Measurements from ENCODE around the gene DSCAML1.

DSCAML1 gene

DNA sequence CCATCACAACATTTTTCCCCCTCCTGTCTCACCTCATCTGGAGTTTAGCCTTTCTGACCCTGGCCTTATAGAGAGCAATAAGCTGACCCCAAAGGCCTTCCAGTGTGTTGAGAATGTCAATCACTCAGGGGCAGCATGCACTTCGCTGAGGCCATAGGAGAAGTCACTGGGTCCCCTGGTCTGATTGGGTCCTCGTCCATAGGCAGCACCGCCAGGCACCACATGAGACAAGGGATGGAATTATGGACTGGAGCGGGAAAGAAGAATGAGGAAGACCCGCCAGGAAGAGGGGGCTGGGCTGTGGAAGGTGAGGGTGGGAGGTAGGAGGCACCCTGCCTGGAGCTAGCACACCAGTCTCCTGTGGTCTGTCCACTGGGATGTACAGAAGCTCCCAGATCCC is 72.9 kb downstream of the DSCAML1 start:
- no peak for DNase-seq (ENCODE audit: low read depth, low spot score)

DNA sequence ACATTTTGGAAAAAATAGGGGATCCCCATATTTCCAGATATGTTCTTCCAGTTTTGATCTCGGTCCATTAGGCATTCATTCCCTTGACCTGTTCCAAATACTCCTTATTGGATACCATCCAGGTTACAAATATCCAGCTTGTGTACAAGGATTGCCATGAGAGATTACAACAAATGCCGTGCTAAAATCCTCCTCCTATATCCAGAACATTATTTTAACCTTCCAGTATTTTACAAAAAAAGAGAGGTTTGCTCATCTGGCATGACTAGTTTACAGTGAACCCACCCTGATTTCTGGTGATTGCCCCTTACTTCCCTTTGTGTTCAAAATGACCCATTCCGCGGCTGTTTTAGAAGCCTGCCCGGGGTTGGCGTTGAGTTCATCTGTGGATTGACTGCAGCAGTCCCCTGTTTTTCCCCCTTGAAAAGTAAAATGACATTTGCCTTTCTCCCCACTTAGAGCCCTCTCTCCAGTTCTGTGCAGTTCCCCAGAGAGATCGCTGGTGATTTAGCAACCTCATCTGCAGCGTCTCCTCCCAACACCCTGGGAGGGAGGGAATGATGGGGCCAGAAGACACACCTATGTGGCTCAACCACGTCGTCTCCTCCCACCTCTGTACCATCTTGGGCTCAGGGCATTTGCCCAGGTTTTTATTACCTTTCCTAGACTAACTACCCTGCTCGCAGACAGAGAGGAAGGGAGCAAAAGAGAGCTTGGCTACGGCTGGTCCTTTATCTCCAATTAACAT is 73.6 kb downstream of the DSCAML1 start:
- DNase-seq (ENCODE audit: low read depth, low spot score), result no peak

DNA sequence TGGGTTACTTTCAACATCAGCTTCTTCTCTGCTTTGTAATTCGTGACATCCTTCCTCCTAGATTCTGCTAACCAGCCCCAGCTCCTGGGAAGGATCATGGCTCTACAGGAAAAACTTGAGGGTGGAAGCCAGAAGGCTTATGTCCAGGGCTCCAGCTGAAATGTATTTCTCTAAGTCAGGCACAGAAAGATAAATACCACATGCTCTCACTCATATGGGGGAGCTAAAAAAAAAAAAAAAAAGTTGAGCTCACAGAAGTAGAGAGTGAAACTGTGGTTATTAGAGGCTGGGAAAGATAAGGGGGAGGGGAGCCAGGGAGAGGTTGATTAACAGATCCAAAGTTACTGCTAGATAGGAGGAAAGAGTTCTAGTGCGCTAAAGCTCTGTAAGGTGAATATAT is 74.9 kb downstream of the DSCAML1 start:
- DNase-seq (ENCODE audit: low read depth, low spot score), result no peak

DNA sequence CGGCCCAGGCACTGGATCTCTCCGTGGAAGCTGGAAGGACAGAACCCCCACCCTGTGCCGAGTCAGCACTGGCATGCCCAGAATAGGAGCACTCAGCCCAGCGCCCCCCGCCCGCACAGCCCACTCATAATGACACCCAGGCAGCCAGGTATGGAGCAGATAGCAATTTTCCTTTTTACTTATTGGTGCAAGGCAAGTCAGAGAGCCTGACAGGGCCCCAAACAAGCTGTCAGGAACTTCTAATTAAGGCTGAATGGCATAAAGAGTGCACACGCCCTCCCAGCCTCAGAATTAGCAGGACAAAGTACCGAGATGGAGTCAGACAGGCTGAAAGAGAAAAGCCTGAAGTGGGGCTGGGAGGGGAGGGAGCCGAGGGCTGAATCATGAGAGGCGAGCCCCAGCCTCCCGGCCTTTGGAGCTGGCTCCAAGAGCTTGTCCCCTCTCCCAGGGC is 76.9 kb downstream of the DSCAML1 start:
- DNase-seq (ENCODE audit: low read depth, low spot score), result no peak

DNA sequence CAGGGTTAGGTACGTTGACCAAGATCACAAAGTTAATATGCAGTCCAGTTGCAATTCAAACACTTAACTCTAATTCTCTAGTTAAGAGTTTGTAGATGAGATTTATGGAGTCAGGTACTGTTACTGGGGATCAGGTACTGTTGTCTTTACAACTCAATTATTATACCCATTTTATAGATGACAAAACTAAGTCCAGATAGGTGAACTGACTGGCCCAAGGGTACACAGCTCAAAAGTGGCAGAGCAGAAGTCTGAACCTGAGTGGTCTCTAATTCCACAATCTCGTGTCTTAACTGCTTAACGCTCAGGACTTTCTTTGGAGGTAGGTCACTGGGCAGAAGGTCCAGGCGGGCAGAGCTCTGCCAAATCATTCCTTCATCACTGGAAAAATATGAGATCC is 77.5 kb downstream of the DSCAML1 start:
- no peak for DNase-seq (ENCODE audit: low read depth, low spot score)

DNA sequence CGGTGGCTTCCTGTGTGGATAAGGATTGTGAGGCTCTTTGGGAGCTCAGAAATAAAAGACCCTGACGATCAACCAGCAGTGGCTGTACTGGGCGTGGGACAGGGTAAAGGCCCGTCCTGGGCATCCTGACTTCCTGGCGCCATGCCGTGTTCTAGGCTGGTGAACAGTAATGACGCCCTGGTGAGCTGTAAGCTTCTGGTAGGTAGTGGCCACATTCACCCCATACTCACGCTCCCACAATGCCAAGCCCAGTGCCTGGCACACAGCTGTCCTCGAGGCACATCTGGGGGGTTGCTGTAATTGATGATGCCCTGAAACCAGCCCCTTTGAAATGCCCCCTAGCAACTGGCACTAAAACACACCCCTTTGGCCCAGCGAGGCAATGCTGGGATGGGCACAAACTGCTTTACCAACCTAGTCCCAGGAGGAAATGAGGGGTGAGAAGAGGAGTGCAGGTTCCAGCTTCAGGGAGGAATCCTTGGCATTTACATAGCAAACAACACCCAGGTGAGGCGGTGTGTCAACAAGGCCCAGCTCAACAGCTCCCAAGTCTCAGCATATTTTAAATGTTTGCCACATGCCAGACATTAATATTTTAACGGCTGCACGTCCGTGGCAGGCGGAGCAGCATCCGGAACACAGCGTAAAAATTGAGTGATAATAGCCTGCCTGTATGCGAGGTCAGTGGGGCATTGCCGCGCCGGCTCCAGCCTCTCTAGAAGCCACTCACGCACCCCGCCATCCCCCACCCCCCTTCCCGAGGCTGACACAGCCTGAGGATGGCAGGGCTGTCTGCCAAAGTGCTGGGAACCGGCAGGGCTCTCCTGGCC is 79.3 kb downstream of the DSCAML1 start:
- DNase-seq (ENCODE audit: low read depth, low spot score), result no peak

DNA sequence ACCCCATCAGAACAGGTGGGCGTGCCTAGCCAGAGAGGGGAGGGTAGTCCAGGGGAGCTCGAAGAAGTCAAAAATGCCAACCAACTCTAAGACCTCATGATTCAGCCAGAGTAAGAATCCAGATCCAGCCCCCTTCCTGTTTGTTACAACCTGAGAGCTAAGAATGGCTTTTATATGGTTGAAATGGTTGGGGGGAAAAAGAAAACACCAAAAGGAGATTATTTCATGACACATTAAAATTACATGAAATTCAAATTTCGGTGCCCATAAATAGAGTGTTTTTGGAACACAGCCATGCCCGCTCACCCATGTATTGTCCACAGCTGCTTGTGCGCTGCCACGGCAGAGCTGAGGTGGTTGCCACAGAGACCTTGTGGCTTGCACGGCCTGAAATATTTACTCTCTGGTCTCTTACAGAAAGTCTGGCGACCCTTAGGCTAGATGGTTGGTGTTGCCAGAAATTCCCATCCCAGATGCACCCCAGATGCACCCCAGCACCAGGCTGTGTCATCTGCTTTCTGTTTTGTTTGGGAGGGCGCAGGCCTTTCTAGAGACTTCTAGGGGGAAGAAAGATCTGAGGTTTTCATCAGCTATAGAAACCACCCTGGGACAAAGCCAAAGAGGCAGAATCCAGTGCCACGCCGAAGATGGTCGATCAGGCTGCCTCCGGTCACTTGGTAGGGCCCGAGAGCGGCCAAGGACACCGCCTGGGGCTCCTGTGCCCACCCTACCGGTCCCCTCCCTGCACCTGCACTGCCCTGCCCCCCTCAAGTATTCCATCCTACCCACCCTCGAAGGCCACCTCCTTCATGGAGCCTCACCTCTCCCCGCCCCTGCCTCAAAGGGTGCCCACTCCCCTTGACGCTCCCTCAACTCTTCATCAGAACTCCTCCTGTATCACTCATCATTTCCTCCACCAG is 80.2 kb downstream of the DSCAML1 start:
- DNase-seq (ENCODE audit: low read depth, low spot score), result no peak

DNA sequence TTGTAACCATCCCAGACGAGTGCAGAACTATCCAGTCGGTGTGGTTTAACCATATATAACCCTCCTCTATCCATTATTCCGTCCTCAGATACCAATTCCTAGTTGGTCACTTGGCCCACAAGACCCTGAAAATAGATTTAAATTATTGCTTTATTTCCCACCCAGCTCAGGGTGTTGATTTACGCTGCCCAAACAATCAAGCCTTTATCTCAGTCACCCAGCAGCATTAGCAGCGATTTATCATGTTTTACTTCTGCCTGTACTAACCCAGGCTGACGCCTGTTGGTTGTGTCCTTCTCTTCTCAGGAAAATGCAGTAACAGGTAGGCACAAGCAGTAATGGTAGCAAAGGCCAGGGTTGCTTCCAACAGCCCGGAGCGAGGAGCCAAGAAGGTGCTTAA is 81.2 kb downstream of the DSCAML1 start:
- no peak for DNase-seq (ENCODE audit: low read depth, low spot score)

DNA sequence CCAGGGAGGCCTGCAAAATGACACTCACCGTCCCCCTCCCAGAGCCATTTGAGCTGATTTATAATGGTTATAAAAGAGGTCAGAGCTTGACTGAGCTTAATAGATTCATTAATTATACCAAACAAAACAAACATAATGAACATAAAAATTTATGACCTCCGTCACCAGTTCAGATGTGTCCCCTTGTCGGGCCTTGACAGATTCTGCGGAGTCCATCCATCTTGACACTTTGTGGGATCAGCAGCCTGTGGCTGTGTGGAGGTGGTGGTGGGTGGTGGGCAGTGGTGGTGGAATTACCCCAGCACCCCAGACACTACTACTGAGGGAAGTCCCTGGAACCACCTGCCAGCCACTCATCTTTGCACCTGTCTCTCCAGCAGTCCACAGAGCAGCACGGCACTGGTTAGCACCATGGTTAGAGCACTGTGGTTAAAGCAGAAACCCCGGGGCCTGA is 83.5 kb downstream of the DSCAML1 start:
- no peak for DNase-seq (ENCODE audit: low read depth, low spot score)

DNA sequence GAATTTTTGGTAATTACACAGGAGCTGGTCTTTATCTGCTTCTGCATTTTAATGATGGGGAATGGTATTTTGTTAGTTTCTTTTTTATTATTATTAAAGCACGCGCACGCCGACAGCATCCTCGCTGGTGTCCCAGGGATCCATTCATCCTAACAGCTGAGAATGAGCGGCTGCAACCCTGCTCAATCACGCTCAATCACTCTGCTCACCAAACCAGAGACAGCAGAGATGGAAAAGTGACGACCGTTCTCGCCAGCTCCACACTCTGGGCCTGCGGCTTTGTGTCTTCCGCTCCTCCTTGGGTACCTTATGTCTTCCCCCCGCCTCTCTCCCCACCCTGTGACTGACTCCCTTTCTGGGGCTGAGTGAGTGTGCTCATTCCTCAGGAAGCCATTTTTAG is 84.5 kb downstream of the DSCAML1 start:
- no peak for DNase-seq (ENCODE audit: low read depth, low spot score)

DNA sequence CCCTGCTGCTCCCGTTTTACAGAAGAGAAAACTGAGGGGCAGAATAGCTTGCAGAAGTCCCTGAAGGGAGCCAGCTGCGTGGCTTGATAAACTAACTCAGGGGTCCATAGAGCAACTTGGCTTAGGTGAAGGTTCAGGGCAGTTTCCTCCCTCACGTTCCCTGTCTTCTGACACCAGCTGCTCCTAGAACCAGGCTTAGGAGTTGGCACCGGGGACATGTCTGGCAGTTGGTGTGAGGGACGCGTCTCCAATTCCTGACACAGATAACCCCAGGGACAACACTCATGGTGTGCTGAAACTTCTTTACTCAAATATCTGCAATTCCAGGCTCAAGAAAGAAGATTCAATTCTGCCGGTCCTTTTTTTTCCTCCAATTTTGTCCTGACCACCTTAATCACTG is 85.7 kb downstream of the DSCAML1 start:
- no peak for DNase-seq (ENCODE audit: low read depth, low spot score)

DNA sequence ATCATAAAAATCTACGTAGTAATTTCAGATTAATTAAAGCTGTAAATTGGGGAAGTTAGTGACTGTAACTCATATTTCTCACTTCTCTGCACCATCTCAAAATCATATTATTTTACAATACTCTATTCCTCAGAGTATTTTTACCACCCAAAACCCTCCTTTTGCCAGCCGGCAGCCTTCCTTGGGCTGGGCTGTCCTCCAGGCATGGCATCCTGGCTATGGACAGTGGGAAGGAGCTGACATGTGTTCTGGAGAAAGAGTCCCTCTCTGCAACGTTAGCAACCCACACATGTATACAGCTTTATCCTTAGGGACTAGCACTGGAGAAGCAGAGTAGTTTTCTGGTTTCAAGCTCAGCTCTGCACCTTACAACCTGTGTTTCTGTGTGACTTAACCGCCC is 86.8 kb downstream of the DSCAML1 start:
- no peak for DNase-seq (ENCODE audit: low read depth, low spot score)

DNA sequence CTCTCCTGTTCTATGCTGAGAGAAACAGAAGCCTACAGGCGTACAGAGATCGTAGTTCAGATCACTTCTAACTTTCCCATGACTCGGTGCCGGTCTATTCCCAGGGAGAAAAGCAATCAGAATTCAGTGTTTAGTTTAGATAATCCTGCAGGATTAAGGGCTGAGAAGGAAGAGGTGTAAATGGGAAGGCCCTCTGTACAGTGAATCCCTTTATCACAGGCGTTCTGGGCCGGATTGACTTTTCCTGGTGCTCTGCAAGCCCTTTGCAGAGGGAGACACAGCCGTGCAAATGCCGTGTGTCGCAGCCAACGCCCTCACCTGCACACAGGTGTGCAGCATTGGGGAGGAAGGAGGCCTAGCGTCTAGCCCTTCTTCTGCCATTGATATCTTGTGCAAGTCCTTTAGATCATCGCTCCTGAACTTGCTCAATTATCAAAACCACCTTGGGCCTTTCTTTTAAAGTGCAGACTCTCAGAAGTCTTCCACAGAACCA is 90.6 kb downstream of the DSCAML1 start:
- no peak for DNase-seq (ENCODE audit: low read depth, low spot score)

DNA sequence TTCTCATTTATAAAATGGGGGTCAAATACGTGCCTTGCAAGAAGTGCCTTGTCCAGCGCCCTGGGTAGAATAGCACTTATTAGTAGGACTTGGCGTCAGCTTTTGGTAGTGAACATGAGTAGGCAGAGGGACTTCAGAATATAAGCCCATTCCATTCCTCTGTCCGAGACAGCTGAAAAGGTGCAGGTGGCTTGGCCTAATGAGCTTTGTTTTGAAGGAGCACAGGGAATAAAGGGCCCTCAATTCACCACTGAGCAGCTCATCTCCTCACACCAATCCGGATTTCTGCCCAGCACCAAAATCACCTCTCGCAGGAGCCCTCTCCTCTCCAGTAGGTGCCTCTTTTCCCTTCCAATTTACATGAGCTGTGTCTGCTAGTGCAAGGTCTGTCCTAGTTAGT is 91.2 kb downstream of the DSCAML1 start:
- DNase-seq (ENCODE audit: low read depth, low spot score), result no peak

DNA sequence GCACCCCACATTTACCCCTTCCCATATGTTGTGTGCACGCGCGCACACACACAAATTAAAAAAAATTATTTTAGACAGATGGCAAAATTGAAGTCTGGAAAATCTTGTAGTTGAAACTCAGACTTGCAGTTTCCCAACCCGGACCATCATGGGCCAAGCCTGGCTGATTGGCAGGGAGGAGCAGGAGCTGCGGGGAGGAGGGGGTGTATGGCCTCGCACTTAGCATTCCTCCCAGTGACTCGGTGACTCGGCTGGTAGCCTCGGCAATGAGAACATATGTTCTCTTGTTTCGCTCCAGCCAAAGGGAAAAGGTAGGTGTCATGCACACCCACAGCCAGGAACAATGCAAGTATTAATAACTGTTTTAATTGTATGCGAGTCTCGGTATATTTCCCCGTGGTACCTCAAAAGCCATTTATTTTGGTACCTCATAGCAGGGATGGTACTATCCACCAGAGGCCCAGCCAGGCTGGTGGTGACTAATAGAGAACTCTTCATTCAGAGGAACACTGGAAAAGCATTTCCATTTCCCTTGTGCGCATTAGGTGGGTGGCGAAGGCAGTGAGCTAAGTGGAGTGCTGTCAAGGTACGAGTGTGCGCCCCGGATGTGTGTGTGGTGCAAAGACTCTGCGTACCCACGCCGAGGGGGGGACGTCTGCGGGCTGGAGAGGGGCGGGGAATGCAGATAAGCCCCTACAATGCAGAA is 92.5 kb downstream of the DSCAML1 start:
- no peak for DNase-seq (ENCODE audit: low read depth, low spot score)

DNA sequence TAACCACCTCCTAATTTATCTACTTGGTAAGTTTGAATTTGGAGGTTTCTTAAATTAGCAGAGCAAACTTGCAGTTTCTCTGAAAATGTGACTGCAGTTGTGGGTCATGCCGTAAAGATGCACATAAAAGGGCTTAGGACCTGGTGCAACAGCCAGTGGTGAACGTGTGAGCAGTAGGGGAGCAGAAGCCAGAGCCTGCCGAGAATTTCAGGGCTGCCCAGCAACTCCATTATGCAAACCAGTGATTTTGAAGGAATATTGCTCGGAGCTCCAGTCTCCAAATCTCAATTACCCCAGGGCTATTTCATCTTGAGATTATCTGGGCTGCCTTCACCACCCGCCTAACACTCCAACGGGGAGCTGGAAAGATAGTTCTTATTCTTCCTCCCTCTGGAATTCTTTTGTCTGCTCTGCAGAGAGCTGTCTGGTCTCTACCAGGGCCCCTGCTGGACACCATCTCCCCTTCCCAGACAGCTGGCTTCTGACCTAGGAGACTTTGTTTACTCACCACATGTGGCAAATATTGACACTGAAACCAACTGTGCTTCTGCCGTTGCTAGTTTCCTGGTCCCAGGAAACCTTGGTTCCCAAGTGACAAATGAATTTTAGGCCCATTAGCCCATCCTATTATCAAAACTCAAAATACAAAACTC is 93.9 kb downstream of the DSCAML1 start:
- no peak for DNase-seq (ENCODE audit: low read depth, low spot score)

DNA sequence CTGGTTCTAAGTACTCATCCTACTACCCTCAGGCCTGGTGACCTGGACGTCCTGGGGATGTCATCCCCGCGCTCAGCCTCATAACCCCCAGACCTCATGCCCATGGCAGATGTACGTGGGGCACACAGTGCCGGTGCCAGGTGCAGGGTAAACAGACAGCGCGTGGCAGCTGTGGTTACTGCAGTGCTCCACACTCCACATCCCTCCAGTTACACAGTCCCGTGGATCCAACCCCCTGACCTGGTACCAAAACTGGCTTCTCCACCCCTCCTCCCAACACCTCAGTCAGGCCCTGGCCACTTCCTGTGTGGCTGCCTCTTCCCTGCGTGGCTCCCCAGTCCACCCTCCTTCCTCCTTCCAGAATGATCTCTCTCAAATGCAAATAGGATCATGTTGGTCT is 95.2 kb downstream of the DSCAML1 start:
- DNase-seq (ENCODE audit: low read depth, low spot score), result no peak

DNA sequence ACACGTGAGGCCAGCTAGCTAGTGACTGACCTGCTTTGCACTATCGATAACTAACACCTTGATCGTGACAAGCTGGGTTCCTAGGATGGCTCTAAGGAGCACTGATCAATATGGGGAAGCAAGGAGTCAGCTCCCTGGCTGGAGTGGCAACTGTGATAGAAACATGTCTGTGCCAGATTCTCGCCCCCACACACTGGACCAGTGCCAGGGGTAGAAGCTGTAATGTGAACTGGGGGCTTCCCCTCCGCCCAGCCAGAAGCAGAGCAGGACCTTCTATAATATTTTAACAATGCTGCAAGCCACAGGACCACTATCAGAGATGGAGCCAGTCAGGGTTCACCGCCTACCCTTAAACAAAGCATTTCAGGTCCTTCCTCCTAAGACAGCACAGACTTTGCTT is 96.5 kb downstream of the DSCAML1 start:
- no peak for DNase-seq (ENCODE audit: low read depth, low spot score)

DNA sequence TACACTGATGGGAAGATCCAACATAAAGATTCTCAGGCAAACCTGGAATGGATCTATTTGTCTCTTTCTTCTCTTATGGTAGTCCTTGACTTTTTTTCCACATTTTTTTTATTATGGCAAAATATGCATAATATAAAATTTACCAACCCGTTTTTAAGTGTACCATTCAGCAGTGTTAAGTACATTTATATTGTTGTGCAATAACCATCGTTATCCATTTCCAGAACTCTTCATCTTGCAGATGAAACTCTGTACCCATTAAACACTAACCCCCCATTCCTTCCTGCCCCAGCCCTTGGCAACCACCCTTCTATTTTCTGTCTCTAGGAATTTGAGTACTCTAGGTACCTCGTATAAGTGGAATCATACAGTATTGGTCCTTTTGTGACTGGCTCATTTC is 99.7 kb downstream of the DSCAML1 start:
- DNase-seq (ENCODE audit: low read depth, low spot score), result no peak

DNA sequence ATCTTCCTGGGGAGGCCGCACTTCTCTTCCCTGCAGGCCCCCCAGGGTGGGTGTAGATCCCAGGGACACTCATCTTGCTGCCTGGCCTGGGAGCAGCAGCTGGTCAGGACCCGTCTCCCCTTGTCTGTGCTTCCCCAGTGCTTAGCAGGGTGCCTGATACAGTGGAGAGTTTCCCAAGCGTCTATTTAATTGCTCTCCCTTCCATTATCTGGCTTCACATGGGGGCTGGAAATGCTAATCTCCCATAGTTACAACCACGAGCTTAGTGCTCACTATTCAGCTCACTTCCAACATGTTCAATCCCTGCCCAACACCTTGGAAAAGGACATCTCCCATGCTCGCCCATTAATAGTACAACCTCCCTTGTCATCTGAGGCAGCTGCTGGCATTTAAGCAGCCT is 100.5 kb downstream of the DSCAML1 start:
- DNase-seq (ENCODE audit: low read depth, low spot score), result no peak

DNA sequence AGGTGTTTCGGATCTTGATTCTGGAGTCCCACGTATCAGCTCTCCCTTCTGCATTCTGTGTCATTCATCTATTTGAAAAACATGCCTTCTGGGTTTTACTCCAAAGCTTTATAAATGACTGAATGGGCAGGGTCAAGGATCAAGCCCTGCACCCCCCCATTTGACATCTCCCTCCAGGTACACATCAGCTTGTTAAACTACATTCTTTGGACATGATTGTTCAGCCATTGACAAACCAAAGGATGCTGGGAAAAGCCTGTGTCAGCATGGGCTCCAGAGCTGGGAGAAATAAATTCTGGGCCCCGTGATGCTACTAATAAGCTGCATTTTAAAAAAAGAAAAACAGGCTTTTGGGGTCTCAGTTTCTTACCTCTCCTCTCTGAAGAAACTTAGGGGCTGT is 103.7 kb downstream of the DSCAML1 start:
- no peak for DNase-seq (ENCODE audit: low read depth, low spot score)

Measured in brain pericyte (primary cell).